KMS-11 (cell line): ENCODE measurements around the gene ACAN.

Source experiments
- H2AFZ ChIP-seq: fragments of 200-600 bp; sonication (generic); 2 replicates; pipeline ENCODE4 v1.6.1; 2016; ENCODE audit warnings: antibody characterized with exemption, mixed run types, low read depth
- H3K27ac ChIP-seq: fragments of 200-600 bp; sonication (generic); 2 replicates; pipeline ENCODE4 v1.6.1; 2016; ENCODE audit warnings: mild to moderate bottlenecking, mixed run types
- H3K27me3 ChIP-seq: fragments of 200-600 bp; sonication (generic); 2 replicates; pipeline ENCODE4 v1.6.1; 2017; ENCODE audit warnings: mild to moderate bottlenecking, low read depth, mixed run types, moderate library complexity; ENCODE audit not compliant: insufficient read depth
- H3K36me3 ChIP-seq: fragments of 200-600 bp; sonication (generic); 2 replicates; pipeline ENCODE4 v1.6.1; 2017; ENCODE audit warnings: mild to moderate bottlenecking, mixed run types; ENCODE audit not compliant: insufficient read depth
- H3K4me1 ChIP-seq: fragments of 200-600 bp; sonication (generic); 2 replicates; pipeline ENCODE4 v1.6.1; 2016; ENCODE audit warnings: mild to moderate bottlenecking, low read depth, mixed run types; ENCODE audit not compliant: poor library complexity, severe bottlenecking
- H3K4me2 ChIP-seq: fragments of 200-600 bp; sonication (generic); 2 replicates; pipeline ENCODE4 v1.7.0; 2016; ENCODE audit warnings: mild to moderate bottlenecking, mixed run types
- H3K4me3 ChIP-seq: fragments of 200-600 bp; sonication (generic); IDR thresholded peaks from 2 replicates; pipeline ENCODE4 v1.6.1; 2017; ENCODE audit warnings: low read depth, low read length, mixed read lengths; ENCODE audit not compliant: insufficient read depth
- H3K79me2 ChIP-seq: fragments of 200-600 bp; sonication (generic); 2 replicates; pipeline ENCODE4 v1.6.1; 2016; ENCODE audit warnings: low read depth, mixed run types; ENCODE audit not compliant: insufficient read depth
- H3K9ac ChIP-seq: fragments of 200-600 bp; sonication (generic); 2 replicates; pipeline ENCODE4 v1.6.1; 2016; ENCODE audit warnings: mild to moderate bottlenecking, mixed run types
- H4K20me1 ChIP-seq: fragments of 200-600 bp; sonication (generic); 2 replicates; pipeline ENCODE4 v1.6.1; 2016; ENCODE audit warnings: mild to moderate bottlenecking, mixed run types; ENCODE audit not compliant: insufficient read depth
- CTCF ChIP-seq: fragments of 200-600 bp; sonication (generic); conservative IDR thresholded peaks from 2 replicates; pipeline ENCODE4 v1.6.1; 2017; ENCODE audit warnings: low read depth, mild to moderate bottlenecking, antibody characterized with exemption, low read length, moderate library complexity, mixed read lengths

The ACAN gene

GRCh38 chr15:88812133-88812532 is 8.9 kb downstream of the ACAN start:
- H3K9ac ChIP-seq = no peak overlapping the region
- no peaks in the 10 kb centered on the region for H3K36me3 ChIP-seq
- no peaks in the 10 kb centered on the region for H3K79me2 ChIP-seq
- no peaks in the 10 kb centered on the region for H3K27me3 ChIP-seq
- H2AFZ ChIP-seq = no peak overlapping the region
- no peak overlapping the region for H3K4me2 ChIP-seq
- no peak for TF ChIP-seq CTCF
- no peaks in the 10 kb centered on the region for H4K20me1 ChIP-seq
- no peak overlapping the region for H3K4me3 ChIP-seq
- no peaks in the 10 kb centered on the region for H3K4me1 ChIP-seq
- H3K27ac ChIP-seq = no peak overlapping the region

GRCh38 chr15:88813960-88814359 is 10.7 kb downstream of the ACAN start:
- no peaks in the 10 kb centered on the region for H3K27me3 ChIP-seq
- H3K9ac ChIP-seq = no peak overlapping the region
- H3K27ac ChIP-seq = no peak overlapping the region
- no peaks in the 10 kb centered on the region for H3K36me3 ChIP-seq
- no peaks in the 10 kb centered on the region for H3K79me2 ChIP-seq
- no peak overlapping the region for H2AFZ ChIP-seq
- H3K4me3 ChIP-seq = no peak overlapping the region
- no peak for TF ChIP-seq CTCF
- no peak overlapping the region for H3K4me2 ChIP-seq
- H3K4me1 ChIP-seq = no peaks in the 10 kb centered on the region
- no peaks in the 10 kb centered on the region for H4K20me1 ChIP-seq

- Histone ChIP-seq H3K36me3 (no peaks in the 10 kb centered on the region), H4K20me1 (no peaks in the 10 kb centered on the region), H3K4me3 (no peak overlapping the region), H3K4me2 (no peak overlapping the region), H3K4me1 (no peaks in the 10 kb centered on the region), H2AFZ (no peak overlapping the region; the same call in 1 of the 2 replicates), H3K27ac (no peak overlapping the region), H3K9ac (no peak overlapping the region), H3K27me3 (no peaks in the 10 kb centered on the region), H3K79me2 (no peaks in the 10 kb centered on the region)
- TF ChIP-seq CTCF = no peak
Observed at GRCh38 chr15:88814393-88814792, 11.2 kb downstream of the ACAN start.

GRCh38 chr15:88818920-88819319 is 15.7 kb downstream of the ACAN start:
- Histone ChIP-seq H3K36me3 (no peaks in the 10 kb centered on the region), H2AFZ (no peak overlapping the region), H3K27me3 (no peaks in the 10 kb centered on the region), H4K20me1 (no peaks in the 10 kb centered on the region), H3K9ac (no peak overlapping the region), H3K4me2 (no peak overlapping the region), H3K4me3 (no peak overlapping the region), H3K4me1 (no peaks in the 10 kb centered on the region), H3K79me2 (no peaks in the 10 kb centered on the region), H3K27ac (no peak overlapping the region)
- TF ChIP-seq CTCF = no peak
